Fibroblast of the aortic adventitia (primary cell): ENCODE measurements around the gene MPND. TPM values are rescaled to one million over a fixed set of nuclear protein-coding genes. Genes with fewer than 3 reads are reported as not detected.
"Not testable (repeated sequence)": the region's sequence is repeated elsewhere in the genome, so short reads cannot be mapped to it uniquely, and the experiment has no call there.

Source experiments
- DNase-seq: peaks from one replicate; pipeline ENCODE4 v3.0.0-alpha.2; 2010; ENCODE audit warnings: low read depth
- H3K4me3 ChIP-seq: 2 replicates; pipeline ENCODE4 v1.5.1; 2011; ENCODE audit warnings: low read depth, mild to moderate bottlenecking, control low read depth, low read length, moderate library complexity
- CTCF ChIP-seq: IDR thresholded peaks from 2 replicates; pipeline ENCODE4 v1.5.1; 2011; ENCODE audit warnings: mild to moderate bottlenecking, low read length, control low read depth, inconsistent platforms; ENCODE audit not compliant: insufficient read depth
- total RNA-seq: library from RNA; depleted of rRNA; stranded (reverse); fragments of >200 nt; gene quantifications from 2 replicates; pipeline ENCODE4 v1.2.3, GENCODE V29; 2012; ENCODE audit warnings: low replicate concordance

MPND gene
- total RNA-seq, 1 donor, result 5.4 TPM

DNA sequence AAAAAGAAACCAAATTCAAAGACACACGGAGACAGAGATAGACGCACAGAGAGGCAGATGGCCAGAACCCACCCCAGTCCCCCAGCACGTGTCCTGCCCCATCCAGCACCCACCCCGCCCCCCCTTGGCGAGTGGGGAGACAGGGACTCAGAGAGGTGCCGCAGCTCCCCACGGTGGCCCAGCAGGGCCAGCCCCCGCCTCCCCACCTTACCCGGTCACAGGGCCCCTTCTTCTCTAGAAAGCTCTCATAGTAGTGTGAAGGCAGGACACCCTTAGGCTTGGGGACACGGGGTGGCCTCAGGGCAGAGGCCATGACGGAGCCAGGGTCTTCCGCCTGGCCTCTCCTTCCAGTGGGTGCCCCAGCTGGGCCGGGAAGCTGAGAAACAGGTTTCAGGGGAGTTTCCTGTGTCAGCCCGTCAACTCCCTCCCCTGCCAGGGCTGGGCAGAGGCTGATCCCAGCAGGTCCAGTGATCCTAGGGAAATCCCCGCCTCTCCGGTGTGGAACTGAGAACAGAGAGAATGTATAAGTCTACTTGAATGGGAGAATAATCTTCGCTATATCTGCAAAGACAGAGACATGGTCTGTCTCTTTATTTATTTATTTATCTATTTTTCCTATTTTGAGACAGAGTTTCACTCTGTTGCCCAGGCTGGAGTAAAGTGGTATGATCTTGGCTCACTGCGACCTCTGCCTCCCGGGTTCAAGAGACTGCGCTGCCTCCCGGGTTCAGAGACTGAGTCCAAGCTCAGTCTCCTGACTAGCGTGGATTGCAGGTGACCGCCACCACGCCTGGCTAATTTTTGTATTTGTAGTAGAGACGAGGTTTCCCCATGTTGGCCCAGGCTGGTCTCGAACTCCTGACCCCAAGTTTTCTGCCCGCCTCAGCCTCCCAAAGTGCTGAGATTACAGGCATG, 4.7 kb upstream of the MPND start, which contains the start of gene STAP2:
Gene STAP2, minus strand, starts transcription at position 387 of the 915 bp plus-strand sequence. Its CDS starts 74 bp downstream, at position 313.
- no peak for TF ChIP-seq CTCF
- H3K4me3 ChIP-seq, result peak within 1 kb of the TSS; percentile 54
- DNase-seq, result no peak

- H3K4me3 ChIP-seq, result peak overlapping the region; percentile 73
- no peak for TF ChIP-seq CTCF
- DNase-seq, result no peak
Observed at GRCh38 chr19:4342314-4342614, 1.1 kb upstream of the MPND start.

GRCh38 chr19:4342615-4343369, 570 bp upstream of the MPND start:
- peak overlapping the region; percentile 82 for H3K4me3 ChIP-seq
- DNase-seq, result peak; percentile 100
- TF ChIP-seq CTCF, result peak; percentile 46

DNA sequence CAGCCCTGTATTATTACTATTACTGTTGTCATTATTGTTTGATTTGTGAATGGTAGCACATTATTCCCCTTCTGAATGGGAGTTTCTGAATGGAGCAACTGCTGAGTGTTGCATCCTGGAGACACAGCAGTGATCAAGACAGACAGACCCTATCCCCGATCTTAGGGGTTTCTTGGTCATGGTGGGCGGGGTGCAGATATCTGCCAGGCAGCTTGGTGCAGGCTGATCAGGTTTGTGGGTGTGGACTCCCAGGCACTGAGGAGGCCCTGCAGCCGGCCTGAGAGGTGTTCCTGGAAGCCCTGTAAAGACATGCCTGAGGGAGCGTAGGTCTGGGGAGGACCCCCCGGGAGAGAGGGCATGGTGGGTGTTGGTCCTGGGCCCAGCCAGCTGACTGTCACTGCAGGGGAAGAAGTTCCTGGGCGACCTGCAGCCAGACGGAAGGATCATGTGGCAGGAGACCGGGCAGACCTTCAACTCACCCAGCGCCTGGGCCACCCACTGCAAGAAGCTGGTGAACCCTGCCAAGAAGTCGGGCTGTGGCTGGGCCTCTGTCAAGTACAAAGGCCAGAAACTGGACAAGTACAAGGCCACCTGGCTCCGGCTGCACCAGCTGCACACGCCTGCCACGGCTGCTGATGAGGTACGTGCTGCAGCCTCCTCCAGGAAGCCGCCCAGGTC, 2.1 kb downstream of the MPND start:
- no peak for DNase-seq
- no peak overlapping the region for H3K4me3 ChIP-seq
- TF ChIP-seq CTCF, result no peak

- no peak for DNase-seq
- no peak for TF ChIP-seq CTCF
- no peak overlapping the region for H3K4me3 ChIP-seq
Observed at GRCh38 chr19:4346020-4346383, 2.6 kb downstream of the MPND start.

DNA sequence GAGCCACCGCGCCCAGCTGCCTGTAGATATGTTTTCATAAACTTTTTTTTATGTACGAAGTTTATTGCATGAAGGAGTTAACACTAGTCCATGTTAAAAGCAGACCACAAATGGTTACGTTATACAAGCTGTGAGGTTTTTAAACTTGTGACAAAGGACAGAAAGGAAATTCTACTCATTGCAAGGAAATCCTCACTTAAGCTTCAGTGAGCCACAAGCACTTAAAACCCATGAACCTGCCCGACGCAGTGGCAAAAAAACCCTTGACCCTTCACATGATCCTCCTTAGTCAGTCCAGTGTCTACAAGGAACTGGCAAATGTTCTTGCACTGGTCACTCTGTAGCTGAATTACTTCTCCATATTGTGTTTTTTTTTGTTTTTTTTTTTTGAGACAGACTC, 4.2 kb downstream of the MPND start:
- TF ChIP-seq CTCF, result no peak
- DNase-seq, result no peak

GRCh38 chr19:4349225-4349624, 5.9 kb downstream of the MPND start:
- DNase-seq, H3K4me3 ChIP-seq: not testable (repeated sequence)

More for the DNA sequence above, 4.2 kb downstream of the MPND start:
- H3K4me3 ChIP-seq, result no peak overlapping the region
